Activated CD8-positive, alpha-beta memory T cell treated with anti-CD3 and anti-CD28 coated beads for 1 hour (primary cell): Measurements from ENCODE around the gene WDR45B.

ENCODE experiments used
- DNase-seq, 2 donors: peaks; one replicate each; pipeline ENCODE4 v3.0.0-alpha.2; 2020; ENCODE audit warnings: low read depth in 1 of 2; ENCODE audit errors: extremely low read depth in 1 of 2

The WDR45B gene

GRCh38 chr17:82633343-82633742 is 14.9 kb downstream of the WDR45B start:
- no peak for DNase-seq

GRCh38 chr17:82632451-82632850 is 15.8 kb downstream of the WDR45B start:
- no peak for DNase-seq

- no peak for DNase-seq
Observed at GRCh38 chr17:82631544-82631943, 16.7 kb downstream of the WDR45B start.

- no peak for DNase-seq
Observed at GRCh38 chr17:82630212-82630611, 18.0 kb downstream of the WDR45B start.

- no peak for DNase-seq
Observed at GRCh38 chr17:82629748-82630147, 18.5 kb downstream of the WDR45B start.

- no peak for DNase-seq
Observed at GRCh38 chr17:82627405-82627804, 20.8 kb downstream of the WDR45B start.

GRCh38 chr17:82623707-82624106 is 24.5 kb downstream of the WDR45B start:
- no peak for DNase-seq

GRCh38 chr17:82619641-82620040 is 28.6 kb downstream of the WDR45B start:
- DNase-seq, result no peak

- DNase-seq, result no peak
Observed at GRCh38 chr17:82619211-82619610, 29.0 kb downstream of the WDR45B start.

GRCh38 chr17:82616021-82616711 is 32.1 kb downstream of the WDR45B start:
- DNase-seq, result no peak

- DNase-seq, result no peak
Observed at GRCh38 chr17:82615084-82616020, 32.9 kb downstream of the WDR45B start.

GRCh38 chr17:82614095-82614631 is 34.1 kb downstream of the WDR45B start:
- no peak for DNase-seq

- DNase-seq, result no peak
Observed at GRCh38 chr17:82613283-82614094, 34.8 kb downstream of the WDR45B start.

- DNase-seq, result no peak
Observed at GRCh38 chr17:82611140-82612058, 36.8 kb downstream of the WDR45B start.

- DNase-seq, result no peak
Observed at GRCh38 chr17:82609655-82610054, 38.6 kb downstream of the WDR45B start.

- DNase-seq, result no peak
Observed at GRCh38 chr17:82608816-82609215, 39.4 kb downstream of the WDR45B start.

- no peak for DNase-seq
Observed at GRCh38 chr17:82605939-82606600, 42.2 kb downstream of the WDR45B start.

GRCh38 chr17:82604532-82604931 is 43.7 kb downstream of the WDR45B start:
- DNase-seq, result no peak

- DNase-seq, result no peak
Observed at GRCh38 chr17:82603981-82604448, 44.2 kb downstream of the WDR45B start.
